GM19239 (cell line): ENCODE results near the gene PSPC1.
"Not testable (repeated sequence)": the region's sequence is repeated elsewhere in the genome, so short reads cannot be mapped to it uniquely, and the experiment has no call there.

ENCODE experiments used
- DNase-seq: peaks from one replicate; pipeline ENCODE4 v3.0.0; 2011; ENCODE audit warnings: low spot score; ENCODE audit not compliant: insufficient read length
- FAIRE-seq: peaks from 2 replicates; lab custom pipeline; 2011; peaks lifted over from hg19 to GRCh38; lab: Jason Lieb, UNC

The PSPC1 gene, protein sequence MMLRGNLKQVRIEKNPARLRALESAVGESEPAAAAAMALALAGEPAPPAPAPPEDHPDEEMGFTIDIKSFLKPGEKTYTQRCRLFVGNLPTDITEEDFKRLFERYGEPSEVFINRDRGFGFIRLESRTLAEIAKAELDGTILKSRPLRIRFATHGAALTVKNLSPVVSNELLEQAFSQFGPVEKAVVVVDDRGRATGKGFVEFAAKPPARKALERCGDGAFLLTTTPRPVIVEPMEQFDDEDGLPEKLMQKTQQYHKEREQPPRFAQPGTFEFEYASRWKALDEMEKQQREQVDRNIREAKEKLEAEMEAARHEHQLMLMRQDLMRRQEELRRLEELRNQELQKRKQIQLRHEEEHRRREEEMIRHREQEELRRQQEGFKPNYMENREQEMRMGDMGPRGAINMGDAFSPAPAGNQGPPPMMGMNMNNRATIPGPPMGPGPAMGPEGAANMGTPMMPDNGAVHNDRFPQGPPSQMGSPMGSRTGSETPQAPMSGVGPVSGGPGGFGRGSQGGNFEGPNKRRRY

DNA sequence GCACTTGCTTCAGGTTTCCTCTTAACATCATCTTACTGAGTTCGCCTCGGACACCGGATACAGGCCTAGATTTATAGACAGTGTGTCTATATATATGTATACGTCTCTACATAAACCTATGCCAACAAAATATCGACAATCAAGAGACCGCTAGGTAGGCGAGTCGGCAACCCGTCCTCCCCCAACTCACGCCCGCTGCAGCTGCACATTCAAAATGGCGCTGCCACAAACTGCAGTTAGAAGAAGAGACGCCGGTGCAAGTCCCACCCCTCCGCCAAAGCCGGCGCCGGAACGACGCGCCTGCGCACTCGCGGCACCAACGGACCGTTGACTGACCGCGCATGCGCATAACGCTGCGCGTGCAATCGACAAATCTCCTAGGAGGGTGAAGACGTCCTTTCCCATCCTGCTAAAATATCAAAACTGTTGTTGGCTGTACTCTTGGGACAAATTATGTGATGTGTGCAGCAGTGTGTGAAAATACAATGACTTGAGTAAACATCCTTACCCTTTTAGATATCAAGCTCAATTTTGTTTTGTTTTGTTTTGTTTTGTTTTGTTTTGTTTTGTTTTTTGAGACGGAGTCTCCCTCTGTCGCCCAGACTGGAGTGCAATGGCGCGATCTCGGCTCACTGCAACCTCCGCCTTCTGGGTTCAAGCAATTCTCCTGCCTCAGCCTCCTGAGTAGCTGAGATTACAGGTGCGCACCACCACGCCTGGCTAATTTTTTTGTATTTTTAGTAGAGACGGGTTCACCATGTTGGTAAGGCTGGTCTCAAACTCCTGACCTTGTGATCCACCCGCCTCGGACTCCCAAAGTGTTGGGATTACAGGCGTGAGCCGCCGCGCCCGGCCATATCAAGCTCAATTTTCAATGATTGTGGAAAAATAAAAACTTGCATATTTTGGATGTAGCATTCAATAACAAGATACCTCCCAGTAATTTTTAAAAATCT lies at the start of gene PSPC1:
PSPC1 (minus strand) TSS at position 219 of the 956 bp plus-strand sequence; CDS start at position 31, 188 bp downstream.
- FAIRE-seq (peak; percentile 96), DNase-seq (peak; percentile 93)

DNA sequence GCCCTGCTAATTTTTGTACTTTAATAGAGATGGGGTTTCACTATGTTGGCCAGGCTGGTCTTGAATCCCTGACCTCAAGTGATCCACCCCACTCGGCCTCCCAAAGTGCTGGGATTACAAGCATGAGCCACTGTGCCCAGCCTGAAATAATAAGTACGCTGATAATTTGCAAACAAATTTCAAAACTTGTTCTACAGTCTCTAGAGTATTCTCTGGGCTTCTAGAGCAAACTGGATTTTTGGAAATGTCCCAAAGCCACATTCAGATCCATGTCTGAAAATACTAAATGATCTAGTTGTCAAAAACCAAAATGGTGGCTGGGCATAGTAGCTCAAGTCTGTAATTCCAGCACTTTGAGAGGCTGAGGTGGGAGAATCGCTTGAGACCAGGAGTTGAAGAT lies 39.9 kb upstream of the PSPC1 start:
- FAIRE-seq = no peak
- no peak for DNase-seq

DNA sequence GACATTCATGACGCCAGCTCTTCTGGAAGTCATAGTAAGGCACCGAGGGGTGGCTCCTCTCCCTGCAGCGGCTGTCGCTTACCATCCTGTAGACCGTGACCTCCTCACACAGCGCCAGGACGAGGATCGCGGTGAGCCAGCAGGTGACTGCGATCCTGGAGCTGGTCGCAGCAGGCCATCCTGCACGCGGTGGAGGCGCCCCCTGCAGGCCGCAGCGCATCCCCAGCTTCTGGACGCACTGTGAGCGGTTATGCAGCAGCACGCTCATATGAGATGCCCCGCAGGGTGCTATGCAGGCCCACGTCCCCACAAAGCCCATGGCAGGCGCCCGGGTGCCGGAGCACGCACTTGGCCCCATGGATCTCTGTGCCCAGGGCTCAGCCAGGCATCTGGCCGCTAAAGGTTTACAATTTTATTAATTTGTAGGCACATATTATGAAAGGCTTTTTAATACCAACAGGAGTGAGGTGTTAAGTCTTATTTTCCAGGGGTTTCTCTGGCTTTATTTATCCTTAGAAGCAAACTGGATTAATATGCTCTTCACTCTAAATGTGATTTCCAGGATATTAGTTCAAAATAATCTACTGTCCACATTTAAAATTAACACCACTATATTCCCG lies 35.6 kb upstream of the PSPC1 start:
- DNase-seq (no peak), FAIRE-seq (no peak)

DNA sequence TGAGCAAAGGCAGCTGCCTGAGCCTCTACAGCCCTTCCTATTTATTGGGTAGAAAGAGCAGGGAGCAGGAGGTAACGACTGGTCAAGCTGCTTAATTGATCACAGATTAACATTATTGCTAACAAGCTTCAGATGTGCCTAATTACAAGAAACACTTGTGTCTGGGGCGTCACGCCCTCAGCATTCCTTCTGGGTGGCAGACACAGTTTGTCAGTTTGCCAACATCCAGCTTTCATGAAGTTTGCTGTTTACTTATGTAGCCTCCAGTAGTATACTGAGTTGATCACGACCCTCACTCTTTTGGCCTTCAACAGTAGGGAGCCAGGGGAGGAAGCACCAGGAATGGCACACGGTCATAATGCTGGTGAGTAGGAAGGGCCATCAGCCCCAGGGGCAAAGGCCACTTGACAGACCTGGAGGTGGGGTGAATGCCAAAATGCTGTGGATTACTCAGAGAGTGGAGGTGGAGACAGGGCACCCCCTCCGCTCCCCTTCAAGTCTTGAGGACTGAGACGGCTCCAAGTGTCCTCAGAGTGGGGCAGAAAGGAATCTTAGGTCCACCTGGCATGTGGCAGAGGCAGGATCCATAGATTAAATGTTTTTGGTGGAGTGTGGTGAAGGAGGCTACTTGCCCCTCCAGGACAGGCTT lies 34.9 kb upstream of the PSPC1 start:
- FAIRE-seq (no peak), DNase-seq (no peak)

DNA sequence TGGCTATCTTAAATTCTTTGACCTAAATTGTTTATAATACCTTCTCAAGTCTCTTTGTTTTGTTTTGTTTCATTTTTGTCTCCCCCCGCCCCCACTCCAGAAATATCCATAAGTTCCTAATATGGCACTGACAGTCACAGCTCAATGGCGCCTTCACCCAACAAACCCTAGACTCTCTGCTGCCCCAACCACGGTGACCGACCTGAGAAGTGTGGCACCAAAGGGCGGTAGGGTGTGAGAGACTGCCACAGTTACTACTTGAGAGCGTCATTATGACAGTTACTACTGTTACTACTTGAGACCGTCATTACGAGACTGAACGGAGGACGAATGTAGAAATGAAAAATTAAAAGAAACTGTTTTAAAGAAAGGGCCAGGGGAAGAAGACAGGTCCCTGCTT lies 34.4 kb upstream of the PSPC1 start:
- FAIRE-seq (no peak), DNase-seq (no peak)

DNA sequence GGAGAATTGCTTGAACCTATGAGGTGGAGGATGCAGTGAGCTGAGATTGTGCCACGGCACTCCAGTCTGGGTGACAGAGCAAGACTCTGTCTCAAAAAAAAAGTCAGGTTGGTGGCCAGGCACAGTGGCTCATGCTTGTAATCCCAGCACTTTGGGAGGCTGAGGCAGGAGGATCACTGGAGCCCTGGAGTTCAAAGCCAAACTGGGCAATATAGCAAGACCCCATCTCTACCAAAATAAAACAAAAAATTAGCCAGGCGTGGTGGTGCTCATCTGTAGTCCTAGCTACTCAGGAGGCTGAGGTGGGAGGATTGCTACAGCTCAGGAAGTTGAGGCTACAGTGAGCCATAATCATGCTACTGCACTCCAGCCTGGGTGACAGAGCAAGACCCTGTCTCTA lies 33.1 kb upstream of the PSPC1 start:
- not testable (repeated sequence) for DNase-seq, FAIRE-seq

DNA sequence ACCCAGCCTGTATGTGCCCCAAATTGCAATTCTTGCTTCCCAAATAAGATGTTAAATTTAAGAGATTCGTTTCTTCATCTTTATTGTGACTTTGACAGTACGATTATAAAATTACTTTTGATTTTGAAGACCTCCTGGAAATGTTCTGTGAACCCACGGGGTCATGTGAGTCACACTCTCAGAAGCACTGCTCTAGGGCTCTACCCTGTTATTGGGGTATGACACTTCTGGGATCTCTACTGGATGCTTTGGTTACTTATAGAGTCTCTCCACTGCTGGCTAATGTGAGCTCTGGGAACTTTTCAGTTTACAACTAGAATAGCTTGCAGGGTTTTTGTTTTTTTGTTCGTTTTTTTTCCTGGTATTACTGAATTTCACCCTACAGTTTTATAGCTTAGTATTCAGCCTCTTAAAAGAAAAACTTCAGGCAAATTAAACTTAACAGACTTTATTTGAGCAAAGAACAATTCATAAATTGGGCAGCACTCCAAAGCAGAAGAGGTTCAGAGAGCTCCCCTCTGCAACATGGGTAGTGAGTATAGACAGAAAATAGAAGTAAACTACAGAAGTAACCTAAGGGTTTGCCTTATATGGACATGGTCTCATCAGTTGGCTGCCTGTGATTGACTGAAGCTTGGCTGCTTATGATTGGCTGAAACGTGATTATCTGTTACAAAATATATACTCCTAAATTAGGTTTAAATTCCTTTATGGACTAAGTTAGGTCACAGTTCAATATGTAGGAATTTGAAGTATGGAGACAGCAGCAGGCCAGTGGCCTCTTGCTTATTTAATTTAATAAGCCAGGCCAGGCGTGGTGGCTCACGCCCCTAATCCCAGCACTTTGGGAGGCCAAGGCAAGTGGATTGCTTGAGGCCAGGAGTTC lies 28.5 kb upstream of the PSPC1 start:
- DNase-seq (no peak), FAIRE-seq (no peak)

DNA sequence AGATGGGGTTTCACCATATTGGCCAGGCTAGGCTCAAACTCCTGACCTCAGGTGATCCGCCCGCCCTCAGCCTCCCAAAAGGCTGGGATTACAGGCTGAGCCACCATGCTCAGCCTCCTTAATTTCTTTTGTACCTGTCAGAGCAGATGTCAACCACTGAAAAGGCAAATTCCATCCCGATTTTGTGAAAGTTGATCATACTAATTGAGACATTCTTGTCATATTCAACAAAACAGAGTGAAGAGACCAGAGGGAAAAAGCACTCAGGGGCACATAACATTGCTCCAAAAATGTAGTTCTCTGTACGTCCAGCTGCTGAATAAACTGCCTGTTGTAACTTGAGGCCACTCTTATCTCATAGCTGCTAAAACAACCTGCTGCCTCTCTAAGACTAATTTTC lies 27.4 kb upstream of the PSPC1 start:
- DNase-seq (no peak), FAIRE-seq (no peak)

DNA sequence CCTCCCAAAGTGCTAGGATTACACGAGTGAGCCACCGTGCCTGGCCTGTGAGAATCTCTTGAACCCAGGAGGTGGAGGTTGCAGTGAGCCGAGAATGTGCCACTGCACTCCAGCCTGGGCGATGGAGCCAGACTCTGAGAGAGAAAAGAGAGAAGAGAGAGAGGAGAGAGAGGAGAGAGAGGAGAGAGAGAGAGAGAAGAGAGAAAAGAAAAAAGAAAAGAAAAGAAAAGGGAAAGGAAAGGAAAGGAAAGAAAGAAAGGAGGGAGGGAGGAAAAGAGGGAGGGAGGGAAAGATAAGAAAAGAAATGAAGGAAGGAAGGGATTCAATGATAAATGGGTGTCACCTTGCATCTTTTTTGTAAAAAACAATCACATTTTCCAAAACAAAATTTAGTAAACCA lies 23.0 kb upstream of the PSPC1 start:
- no peak for FAIRE-seq
- no peak for DNase-seq

DNA sequence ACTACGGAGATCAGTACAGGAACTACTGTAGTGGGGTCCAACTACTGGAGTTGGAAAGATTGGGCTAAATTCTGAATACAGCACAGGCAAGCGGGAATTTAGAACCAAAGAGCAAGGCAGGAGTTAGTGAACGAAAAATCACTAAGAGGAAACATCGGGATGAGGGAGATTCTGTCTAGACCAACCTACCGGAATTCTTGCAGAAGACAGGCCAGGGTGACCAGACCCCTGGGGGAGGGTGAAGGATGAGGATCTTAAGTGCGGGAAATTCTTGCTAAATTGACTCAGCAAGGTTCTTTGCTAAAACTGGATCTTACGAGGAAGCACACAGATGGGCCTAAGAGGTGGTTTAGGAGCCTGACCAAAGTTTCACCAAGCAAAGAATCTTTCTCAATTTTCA lies 13.2 kb upstream of the PSPC1 start:
- no peak for FAIRE-seq

DNA sequence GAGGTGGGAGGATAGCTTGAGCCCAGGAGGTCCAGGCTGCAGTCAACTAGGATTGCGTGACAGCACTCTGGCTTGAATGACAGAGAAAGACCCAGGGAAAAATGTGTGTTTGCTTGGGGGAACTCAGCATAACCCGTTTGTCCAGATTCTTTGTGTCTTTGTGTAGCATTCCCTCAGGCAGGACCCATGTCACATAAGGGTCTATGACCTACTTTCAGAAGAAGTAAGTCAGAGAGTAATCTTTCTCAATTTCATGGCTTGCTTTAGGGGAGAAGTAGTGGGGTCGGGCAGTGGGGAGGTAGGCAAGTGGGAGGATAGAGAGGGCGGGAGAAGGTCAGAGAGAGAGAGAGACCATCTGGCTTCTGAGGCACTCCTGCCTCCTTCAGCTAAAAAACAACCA lies 11.9 kb upstream of the PSPC1 start:
- FAIRE-seq = no peak
- no peak for DNase-seq

More for the DNA sequence above, 13.2 kb upstream of the PSPC1 start:
- no peak for DNase-seq

DNA sequence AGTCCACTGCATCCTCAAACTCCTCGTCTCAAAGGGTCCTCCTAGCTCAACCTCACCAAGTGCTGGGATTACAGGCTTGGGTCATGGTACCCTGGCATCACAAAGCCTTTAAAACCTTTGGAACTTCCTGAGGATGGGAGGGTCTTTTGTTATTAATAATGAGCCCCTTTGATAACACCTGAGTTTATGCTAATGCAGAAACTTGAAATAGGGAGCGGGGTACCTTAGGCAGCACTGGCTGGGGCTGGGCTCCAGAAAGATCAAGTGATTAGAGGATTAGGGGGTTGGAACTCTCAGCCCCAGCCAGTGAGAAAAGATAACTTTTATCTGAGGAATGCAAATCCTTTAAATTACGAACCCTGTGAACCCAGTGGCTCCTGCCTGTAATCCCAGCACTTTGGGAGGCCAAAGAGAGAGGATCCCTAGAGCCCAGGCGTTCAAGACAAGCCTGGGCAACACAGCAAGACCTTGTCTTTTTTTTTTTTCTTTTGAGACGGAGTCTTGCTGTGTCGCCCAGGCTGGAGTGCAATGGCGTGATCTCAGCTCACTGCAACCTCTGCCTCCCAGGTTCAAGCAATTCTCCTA lies 9.3 kb upstream of the PSPC1 start:
- DNase-seq (no peak), FAIRE-seq (no peak)

DNA sequence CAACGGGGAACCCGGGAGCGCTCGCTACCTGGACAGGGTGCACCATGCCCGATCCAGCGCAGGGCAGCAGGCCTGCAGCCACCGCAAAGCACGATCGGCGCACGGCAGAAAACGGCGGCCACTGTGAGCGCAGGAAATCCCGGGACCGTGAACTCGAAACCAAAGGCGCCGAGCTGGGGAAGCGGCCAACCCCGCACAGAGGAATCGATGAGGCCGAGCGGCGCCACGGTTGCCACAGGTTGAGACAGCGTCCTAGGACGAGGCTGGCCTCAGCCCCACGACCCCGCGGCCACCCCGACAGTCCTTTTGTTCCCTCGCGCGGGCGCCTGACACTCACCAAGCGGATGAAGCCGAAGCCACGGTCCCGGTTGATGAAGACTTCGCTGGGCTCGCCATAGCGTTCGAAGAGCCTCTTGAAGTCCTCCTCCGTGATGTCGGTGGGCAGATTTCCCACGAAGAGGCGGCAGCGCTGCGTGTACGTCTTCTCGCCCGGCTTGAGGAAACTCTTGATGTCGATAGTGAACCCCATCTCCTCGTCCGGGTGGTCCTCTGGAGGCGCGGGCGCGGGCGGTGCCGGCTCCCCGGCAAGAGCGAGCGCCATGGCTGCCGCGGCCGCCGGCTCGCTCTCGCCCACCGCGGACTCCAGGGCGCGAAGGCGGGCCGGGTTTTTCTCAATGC lies 557 bp downstream of the PSPC1 start:
- DNase-seq (peak; percentile 44), FAIRE-seq (peak; percentile 72)

DNA sequence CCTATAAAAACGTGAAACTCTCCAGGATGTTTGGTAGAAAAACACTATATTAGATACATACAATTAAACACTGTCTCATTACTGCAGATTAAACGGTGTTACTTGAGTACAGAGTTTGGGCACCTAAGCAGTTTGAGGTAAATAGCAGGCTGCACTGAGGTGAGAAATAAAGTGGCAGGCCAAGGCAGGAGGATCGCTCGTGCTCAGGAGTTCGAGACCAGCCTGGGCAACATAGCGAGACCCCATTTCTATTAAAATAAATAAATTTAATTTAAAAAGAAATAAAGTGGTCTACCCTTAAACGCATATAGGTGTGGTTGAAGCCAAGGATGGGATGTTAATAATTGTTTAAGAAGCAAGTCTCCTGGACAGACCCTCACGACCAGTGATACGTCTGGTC lies 1.2 kb downstream of the PSPC1 start:
- peak; percentile 58 for FAIRE-seq

DNA sequence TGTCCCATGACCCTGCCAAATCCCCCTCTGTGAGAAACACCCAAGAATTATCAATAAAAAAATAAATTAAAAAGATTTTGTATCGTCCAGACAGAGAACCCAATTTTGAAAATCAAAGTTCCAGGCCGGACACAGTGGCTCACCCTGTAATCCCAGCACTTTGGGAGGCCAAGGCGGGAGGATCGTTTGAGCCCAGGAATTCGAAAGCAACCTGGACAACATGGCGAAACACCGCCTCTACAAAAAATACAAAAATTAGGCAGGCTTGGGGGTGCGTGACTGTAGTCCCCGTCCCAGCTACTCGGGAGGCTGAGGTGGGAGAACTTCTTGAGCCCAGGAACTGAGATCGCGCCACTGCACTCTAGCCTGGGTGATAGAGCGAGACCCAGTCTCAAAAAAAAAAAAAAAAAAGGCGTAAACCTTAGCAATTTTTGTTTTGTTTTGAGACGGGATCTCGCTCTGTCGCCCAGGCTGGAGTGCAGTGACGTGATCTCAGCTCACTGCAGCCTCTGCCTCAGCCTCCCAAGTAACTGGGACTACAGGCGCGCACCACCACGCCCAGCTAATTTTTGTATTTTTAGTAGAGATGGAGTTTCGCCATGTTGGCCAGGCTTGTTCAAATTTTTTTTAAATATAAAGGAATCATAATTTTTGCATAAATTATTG lies 1.9 kb downstream of the PSPC1 start:
- FAIRE-seq, DNase-seq: not testable (repeated sequence)

More for the DNA sequence above, 1.2 kb downstream of the PSPC1 start:
- DNase-seq = no peak

DNA sequence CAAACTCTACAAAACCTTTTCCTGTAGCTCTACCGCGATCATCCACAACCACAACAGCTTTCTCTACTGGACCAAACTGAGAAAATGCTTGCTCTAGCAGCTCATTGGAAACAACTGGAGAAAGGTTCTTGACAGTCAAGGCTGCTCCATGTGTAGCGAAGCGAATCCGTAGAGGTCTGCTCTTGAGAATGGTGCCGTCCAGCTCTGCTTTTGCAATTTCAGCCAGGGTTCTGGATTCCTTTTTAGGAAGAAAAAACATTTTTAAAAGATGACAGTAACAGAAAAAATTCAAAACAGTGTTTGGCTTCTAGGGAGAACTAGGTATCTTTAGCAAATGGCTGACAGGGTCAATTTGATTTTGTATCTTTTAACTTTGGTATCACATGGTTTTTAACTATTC lies 10.4 kb downstream of the PSPC1 start:
- FAIRE-seq (no peak), DNase-seq (no peak)

DNA sequence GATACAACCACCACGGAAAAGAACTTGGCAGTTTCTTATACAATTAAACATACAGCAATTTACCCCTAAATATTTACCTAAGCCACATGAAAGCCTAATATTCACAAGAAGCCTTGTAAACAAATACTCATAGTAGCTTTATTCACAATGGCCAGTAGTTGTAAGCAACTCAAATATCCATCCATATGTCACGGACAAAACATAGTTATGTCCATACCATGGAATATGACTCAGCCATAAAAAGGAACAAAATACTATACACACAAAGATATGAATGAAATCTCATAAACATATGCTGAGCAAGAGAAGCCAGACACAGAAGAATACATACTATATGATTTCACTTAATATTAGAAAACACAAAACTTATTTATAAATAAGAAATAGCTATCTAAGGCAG lies 12.9 kb downstream of the PSPC1 start:
- DNase-seq = no peak
- peak; percentile 44 for FAIRE-seq
